GM23338 (cell line): ENCODE data around the gene PRCD.

Experiments
- CTCF ChIP-seq, 2 experiments: fragments of 200-600 bp in 1 of 2; sonication (generic) in 1 of 2; conservative IDR thresholded peaks; 2 replicates each; pipeline versions ENCODE4 v1.5.1 to v1.6.1; 2016 to 2017; ENCODE audit warnings: antibody characterized with exemption in 2 of 2, low read depth in 2 of 2, mild to moderate bottlenecking in 2 of 2, moderate library complexity in 1 of 2
- ETS1 ChIP-seq: IDR thresholded peaks from 2 replicates; pipeline ENCODE4 v1.6.1; 2016; ENCODE audit warnings: antibody characterized with exemption
- EZH2 ChIP-seq: fragments of 200-600 bp; sonication (generic); IDR thresholded peaks from one replicate; pipeline ENCODE4 v1.8.0; 2017; ENCODE audit warnings: antibody characterized with exemption, mild to moderate bottlenecking, low read depth; ENCODE audit not compliant: unreplicated experiment
- EZH2phosphoT487 ChIP-seq: fragments of 200-600 bp; sonication (generic); IDR thresholded peaks from one replicate; pipeline ENCODE4 v1.8.1; 2018; ENCODE audit warnings: antibody characterized with exemption; ENCODE audit not compliant: unreplicated experiment
- JUNB ChIP-seq: IDR thresholded peaks from one replicate; pipeline ENCODE4 v1.6.1; 2016; ENCODE audit warnings: antibody characterized with exemption; ENCODE audit not compliant: unreplicated experiment
- POLR2AphosphoS5 ChIP-seq: IDR thresholded peaks from 2 replicates; pipeline ENCODE4 v1.6.1; 2016; ENCODE audit warnings: antibody characterized with exemption, low read depth
- REST ChIP-seq: IDR thresholded peaks from one replicate; pipeline ENCODE4 v1.6.1; 2018; ENCODE audit warnings: antibody characterized with exemption; ENCODE audit not compliant: unreplicated experiment
- ZNF114 ChIP-seq: fragments of 250-450 bp; sonication (Bioruptor Pico); IDR thresholded peaks from 2 replicates; pipeline ENCODE4 v1.5.0; 2020; ENCODE audit warnings: mild to moderate bottlenecking, moderate library complexity

GRCh38 chr17:76531486-76532038 is 8.3 kb upstream of the PRCD start:
- TF ChIP-seq CTCF (conservative IDR thresholded peaks at IDR 0.05; ENCODE audit: low read depth in 2 of 2) (no peak), ZNF114 (CRISPR knock-in tag) (no peak), EZH2 (no peak), REST (no peak), POLR2AphosphoS5 (no peak), EZH2phosphoT487 (no peak), ETS1 (no peak), JUNB (no peak)
